ENCODE data around the gene PPP2R5C.

PPP2R5C gene

DNA sequence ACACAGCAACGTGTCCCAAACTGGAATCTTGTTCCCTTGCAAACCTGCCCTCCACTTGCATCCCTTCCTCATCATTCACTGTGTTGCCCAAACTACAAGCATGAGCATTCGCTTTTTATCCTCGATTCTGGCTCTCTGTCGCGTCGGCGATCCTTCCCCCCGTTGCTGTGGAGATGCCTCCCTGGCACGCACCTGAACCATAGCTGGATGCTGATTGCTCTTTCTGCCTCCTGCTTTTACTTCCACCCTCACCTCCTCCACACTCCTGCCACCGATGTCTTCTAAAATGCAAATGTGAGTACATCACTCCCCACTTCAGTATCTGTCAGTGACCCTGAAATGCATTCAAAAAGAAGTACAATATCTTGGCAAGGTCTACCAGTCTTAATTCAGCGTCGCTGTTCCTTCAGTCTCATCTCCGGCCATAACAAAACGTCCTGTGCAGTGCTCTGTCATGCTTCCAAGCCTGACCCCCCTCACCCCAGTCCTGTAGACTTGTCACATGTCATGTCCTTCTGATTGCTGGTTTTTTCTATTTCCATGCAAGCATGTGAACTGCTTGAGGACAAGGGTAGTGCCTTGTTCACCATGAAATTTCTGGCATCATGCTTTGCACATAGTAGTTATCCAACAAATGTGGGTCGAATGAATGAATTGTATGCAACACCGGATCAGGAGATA is 2.5 kb upstream of the PPP2R5C start:
- TF ChIP-seq, protein P1, sequence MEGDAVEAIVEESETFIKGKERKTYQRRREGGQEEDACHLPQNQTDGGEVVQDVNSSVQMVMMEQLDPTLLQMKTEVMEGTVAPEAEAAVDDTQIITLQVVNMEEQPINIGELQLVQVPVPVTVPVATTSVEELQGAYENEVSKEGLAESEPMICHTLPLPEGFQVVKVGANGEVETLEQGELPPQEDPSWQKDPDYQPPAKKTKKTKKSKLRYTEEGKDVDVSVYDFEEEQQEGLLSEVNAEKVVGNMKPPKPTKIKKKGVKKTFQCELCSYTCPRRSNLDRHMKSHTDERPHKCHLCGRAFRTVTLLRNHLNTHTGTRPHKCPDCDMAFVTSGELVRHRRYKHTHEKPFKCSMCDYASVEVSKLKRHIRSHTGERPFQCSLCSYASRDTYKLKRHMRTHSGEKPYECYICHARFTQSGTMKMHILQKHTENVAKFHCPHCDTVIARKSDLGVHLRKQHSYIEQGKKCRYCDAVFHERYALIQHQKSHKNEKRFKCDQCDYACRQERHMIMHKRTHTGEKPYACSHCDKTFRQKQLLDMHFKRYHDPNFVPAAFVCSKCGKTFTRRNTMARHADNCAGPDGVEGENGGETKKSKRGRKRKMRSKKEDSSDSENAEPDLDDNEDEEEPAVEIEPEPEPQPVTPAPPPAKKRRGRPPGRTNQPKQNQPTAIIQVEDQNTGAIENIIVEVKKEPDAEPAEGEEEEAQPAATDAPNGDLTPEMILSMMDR (IDR thresholded peaks at IDR 0.05; ENCODE audit: insufficient read depth, low read depth, low read length, missing control alignments): no peak
- H3K4me3 ChIP-seq (ENCODE audit: low read length): no peak overlapping the region
- no peak for DNase-seq (ENCODE audit: low read depth)

DNA sequence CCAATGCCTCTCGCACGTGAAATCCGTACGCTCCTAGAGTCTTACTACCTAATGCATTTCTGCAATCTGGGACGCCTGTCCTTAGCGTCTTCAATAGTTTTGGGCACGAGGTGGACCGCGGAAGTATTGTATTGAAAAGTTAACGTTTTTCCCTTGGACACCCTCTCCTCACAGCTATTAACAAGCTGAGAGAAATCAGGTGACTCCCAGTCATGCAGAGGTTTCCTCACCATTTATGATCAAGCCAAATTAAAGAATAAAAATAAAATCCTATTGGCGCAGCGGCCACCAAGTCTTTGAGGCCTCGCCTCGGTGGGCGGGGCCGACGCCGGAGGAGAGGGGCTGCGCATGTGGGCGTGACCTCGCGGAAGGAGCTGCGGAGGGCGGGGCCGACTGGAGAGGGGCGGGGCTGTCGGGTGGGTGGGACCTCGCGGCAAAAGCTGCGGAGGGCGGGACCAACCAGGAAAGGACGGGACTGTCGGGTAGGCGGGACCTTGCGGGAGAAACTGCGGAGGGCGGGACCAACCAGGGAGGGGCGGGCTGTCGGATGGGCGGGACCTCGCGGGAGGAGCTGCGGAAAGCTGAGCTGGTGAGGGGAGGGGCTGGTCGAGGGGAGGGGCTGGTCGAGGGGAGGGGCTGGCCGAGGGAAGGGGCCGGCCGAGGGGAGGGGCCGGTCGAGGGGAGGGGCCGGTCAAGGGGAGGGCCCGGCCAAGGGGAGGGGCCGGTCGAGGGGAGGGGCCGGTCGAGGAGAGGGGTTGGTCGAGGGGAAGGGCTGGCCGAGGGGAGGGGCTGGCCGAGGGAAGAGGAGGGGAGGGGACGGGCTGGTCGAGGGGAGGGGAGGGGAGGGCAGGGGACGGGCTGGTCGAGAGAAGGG is 1.1 kb upstream of the PPP2R5C start:
- TF ChIP-seq, protein P1 (IDR thresholded peaks at IDR 0.05; ENCODE audit: insufficient read depth, low read depth, low read length, missing control alignments): no peak
- H3K4me3 ChIP-seq (ENCODE audit: low read length): peak overlapping the region; percentile 81
- DNase-seq (ENCODE audit: low read depth): peak; percentile 99

DNA sequence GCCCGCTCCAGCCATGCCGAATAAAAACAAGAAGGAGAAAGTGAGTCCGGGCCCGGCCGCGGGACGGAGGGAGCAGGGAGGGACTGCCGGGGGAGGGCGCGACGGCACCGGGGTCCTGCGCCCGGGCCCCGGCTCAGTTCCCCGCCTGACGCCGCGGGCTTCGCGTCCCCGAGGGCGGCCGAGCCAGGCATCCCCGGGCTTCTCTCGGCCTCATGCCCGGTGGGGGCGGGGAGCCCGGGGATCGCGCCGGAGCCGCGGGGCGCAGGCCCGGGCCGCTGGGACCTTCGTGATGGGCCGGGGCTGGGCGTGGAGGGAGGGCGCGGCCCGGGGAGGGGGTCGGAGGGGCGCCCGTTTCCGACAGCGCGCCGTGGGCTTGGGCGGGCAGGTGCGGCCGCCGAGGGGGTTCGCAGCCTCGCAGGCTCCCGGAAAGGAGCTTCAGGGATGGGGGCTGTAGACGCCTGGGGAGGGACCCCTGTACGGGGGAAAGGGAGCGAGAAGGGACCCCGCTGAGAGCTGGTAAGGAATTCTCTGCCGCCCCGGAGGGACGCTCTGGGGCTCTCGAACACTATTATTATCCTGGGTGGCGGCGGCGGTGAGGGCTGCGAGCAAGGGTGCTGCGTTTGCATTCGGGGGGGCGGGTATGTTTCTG is 496 bp downstream of the PPP2R5C start:
- TF ChIP-seq, protein P1 (IDR thresholded peaks at IDR 0.05; ENCODE audit: insufficient read depth, low read depth, low read length, missing control alignments): no peak
- DNase-seq (ENCODE audit: low read depth): peak; percentile 14
- peak overlapping the region; percentile 64 for H3K4me3 ChIP-seq (ENCODE audit: low read length)

DNA sequence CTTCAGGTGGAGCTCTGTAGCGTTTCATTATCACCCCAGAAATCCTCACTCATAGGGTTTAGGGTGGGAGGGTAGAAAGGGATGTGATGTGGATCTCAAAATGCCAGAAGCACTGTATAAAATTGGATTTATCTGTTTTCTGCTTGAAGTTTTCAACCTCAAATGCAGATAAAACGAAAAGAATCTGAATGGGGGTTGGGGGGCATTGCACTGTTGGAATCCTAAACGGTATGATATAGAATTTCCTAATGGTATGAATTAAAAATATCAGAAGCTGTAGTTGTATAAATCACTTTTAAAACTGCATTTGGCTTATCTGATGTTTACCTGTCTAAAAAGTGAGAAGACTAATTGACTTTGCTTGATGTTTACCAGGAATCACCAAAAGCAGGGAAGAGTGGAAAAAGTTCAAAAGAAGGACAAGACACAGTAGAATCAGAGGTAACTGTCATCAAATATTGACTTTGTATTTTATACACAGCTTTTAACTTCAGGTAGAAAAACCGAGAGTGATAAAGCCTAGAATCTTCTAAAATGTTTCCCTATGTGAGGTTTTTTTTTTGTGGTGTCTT is 1.1 kb downstream of the PPP2R5C start:
- peak overlapping the region; percentile 64 for H3K4me3 ChIP-seq (ENCODE audit: low read length)
- no peak for DNase-seq (ENCODE audit: low read depth)
- TF ChIP-seq, protein P1 (IDR thresholded peaks at IDR 0.05; ENCODE audit: insufficient read depth, low read depth, low read length, missing control alignments): no peak

DNA sequence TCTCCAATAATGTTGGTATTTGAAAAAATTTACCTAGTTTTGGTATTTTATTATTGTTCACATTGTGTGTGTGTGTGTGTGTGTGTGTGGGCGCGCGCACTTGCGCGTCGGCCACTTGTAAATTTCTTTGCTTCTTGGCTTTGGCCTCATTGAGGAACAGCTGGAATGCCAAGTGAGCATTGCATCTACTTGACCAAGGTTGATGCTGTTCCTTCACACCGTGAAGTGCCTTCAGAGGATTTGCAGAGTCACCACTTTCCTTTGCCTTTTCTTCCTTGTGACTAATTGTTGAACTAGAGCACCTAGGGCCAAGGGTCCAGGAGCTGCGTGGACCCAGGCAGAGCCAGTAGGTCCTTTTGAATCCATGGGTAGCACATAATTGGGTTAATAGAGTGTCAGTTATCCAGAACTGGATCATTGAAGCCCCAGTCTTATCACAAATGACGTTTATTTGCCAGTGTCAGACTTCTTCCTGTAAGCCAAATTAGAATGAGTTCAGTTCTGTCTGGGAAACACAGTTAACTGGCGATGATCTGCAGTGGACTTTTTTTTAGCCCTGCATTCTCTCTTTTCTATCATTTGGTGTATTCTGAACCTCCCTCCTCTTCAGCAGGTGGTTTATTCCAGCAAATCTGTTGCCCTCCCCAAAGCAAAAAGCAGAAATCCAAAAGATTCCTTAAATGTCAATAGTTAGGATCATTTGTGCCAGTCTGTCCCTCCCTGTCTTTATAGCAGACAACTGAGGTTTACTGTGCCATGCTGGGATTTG is 2.6 kb downstream of the PPP2R5C start:
- DNase-seq (ENCODE audit: low read depth): no peak
- TF ChIP-seq, protein P1 (IDR thresholded peaks at IDR 0.05; ENCODE audit: insufficient read depth, low read depth, low read length, missing control alignments): no peak

More for the DNA sequence above, 2.6 kb downstream of the PPP2R5C start:
- H3K4me3 ChIP-seq (ENCODE audit: low read length): no peak overlapping the region
